Measurements from ENCODE around the gene TPPP3. TPM values are rescaled to one million over a fixed set of nuclear protein-coding genes. Genes with fewer than 3 reads are reported as not detected.

The TPPP3 gene
- total RNA-seq, 2 donors from 2014 or later, result 0.64 to 0.73 TPM

DNA sequence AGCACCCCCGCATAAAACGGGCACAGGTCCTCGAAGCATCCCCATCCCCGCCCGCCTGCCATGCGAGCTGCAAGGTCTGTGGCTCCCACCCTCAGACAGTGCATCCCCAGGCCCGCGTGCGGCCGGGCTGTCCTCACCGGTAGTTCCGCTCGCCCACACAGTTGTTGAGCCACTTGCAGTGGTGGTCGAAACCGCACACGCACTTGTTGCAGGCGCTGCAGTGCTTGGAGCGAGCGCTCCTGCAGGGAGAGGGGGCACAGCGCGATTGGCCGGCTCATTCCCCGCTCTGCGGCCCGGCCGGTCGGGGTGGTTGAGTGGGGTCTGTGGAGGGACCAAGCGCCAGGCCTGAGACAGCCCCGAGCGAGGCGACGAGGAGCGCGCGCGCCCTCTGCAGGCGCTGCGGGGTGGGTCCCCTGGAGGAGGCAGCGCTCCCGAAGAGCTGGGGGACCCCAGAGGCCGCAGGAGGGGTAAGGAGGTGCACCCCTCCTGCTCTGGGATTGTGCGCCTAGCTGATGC lies 6.0 kb upstream of the TPPP3 start:
- Mint-ChIP-seq H3K4me3 (no peak overlapping the region), H3K4me1 (peaks cover 3% of the 10 kb centered on the region), H3K9me3 (no peaks in the 10 kb centered on the region), H3K36me3 (ENCODE audit: low read depth) (no peaks in the 10 kb centered on the region), H3K27me3 (ENCODE audit: insufficient read depth) (peaks cover 50% of the 10 kb centered on the region), H3K27ac (no peak overlapping the region)
- 39 to 79% methylated on average over 12 to 42 of the region's 42 CpGs for WGBS, 2 experiments (ENCODE audit: insufficient coverage in 1 of 2, insufficient read length in 1 of 2)
- Histone ChIP-seq H3K27ac (ENCODE audit: low read depth, low read length) (no peak overlapping the region), H3K4me1 (ENCODE audit: control insufficient read depth, insufficient read depth, low read length) (peaks cover 8% of the 10 kb centered on the region), H3K4me3 (ENCODE audit: low read length) (no peak overlapping the region), H3K9me3 (ENCODE audit: control insufficient read depth, low read length) (no peaks in the 10 kb centered on the region), H3K9ac (ENCODE audit: extremely low read depth, low read length, poor library complexity, severe bottlenecking) (no peak overlapping the region), H3K36me3 (ENCODE audit: control insufficient read depth, insufficient read depth, low read length) (no peaks in the 10 kb centered on the region), H3K27me3 (ENCODE audit: control insufficient read depth, insufficient read depth, low read length, poor library complexity, severe bottlenecking) (peaks cover 18% of the 10 kb centered on the region)
- DNase-seq, result peak; percentile 92
- TF ChIP-seq, protein P1, sequence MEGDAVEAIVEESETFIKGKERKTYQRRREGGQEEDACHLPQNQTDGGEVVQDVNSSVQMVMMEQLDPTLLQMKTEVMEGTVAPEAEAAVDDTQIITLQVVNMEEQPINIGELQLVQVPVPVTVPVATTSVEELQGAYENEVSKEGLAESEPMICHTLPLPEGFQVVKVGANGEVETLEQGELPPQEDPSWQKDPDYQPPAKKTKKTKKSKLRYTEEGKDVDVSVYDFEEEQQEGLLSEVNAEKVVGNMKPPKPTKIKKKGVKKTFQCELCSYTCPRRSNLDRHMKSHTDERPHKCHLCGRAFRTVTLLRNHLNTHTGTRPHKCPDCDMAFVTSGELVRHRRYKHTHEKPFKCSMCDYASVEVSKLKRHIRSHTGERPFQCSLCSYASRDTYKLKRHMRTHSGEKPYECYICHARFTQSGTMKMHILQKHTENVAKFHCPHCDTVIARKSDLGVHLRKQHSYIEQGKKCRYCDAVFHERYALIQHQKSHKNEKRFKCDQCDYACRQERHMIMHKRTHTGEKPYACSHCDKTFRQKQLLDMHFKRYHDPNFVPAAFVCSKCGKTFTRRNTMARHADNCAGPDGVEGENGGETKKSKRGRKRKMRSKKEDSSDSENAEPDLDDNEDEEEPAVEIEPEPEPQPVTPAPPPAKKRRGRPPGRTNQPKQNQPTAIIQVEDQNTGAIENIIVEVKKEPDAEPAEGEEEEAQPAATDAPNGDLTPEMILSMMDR (conservative IDR thresholded peaks at IDR 0.05), result peak; percentile 96

DNA sequence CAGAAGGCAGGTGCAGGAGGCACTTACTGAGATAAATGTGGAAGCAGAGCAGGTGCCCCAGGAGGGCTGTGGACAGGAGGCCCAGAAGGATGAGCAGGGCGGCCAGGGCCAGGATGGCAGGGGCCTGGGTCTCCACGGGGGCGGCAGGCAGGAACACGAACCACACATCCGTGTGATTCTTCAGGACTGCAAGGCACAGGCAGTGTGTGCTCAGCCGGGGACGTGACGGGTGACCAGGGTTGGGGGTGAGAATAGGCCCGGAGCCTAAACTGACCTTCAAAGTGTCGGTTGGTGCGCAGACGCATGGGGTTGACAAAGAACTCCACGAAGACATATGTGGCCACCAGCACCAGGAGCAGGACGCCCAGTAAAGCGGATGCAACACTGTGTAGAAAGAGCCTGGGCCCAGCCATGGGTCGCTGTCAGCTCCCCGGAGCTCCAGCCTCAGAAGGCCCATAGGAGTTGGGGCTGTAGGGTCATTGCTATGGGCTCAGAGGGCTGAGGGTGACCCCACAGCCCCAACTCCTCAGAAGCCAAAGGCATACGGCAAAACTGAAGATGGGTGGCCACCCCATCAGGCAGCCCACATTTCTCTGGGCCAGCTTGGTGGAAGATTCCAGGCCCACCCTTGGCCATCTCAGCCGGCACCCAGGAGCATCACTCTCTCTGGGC lies 5.4 kb upstream of the TPPP3 start:
- TF ChIP-seq, protein P1 (conservative IDR thresholded peaks at IDR 0.05), result no peak
- WGBS, 2 experiments (ENCODE audit: insufficient coverage in 1 of 2, insufficient read length in 1 of 2), result 93 to 98% methylated on average over 12 to 19 of the region's 19 CpGs

DNA sequence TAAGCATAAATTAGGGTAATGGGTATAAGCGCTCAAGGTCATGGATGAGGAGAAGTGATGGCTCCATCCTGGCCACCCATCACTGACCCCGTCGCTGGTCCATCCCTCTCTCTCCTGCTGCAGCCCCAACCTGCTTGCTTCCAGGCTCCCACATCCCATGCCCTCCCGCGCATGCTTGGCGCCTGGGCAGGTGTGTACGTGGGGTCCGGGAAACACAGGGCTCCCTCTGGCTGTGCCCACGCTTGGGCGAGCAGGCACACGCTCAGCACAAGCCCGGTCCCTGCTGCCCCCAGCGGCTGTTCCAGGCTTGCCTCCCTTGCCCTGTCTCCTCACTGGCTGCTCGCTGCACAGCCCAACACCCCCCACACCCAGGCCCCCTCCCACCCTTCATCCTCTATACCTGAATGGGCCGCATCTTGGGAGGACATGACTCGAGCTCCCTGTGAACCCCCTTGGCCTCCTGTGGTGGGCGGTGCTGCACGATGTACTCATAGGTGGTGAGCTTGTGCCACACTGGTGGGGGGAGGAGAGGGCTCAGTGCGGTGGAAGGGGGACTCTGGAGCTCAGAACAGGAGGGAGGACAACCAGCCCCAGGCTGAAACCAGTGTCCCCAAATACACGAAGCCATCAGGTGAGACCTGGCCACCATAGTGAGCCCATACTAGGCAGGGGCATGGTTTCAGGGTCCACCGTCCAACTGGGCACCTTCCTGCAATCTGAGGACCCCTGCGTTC lies 4.7 kb upstream of the TPPP3 start:
- WGBS, 2 experiments (ENCODE audit: insufficient coverage in 1 of 2, insufficient read length in 1 of 2), result 93 to 96% methylated on average over 8 to 22 of the region's 22 CpGs
- peaks cover 3% of the 10 kb centered on the region for H3K4me1 Mint-ChIP-seq
- H3K4me3 ChIP-seq (ENCODE audit: low read length), result no peak overlapping the region

More for the DNA sequence above, 5.4 kb upstream of the TPPP3 start:
- Histone ChIP-seq H3K27ac (ENCODE audit: low read depth, low read length) (no peak overlapping the region), H3K9me3 (ENCODE audit: control insufficient read depth, low read length) (no peaks in the 10 kb centered on the region), H3K36me3 (ENCODE audit: control insufficient read depth, insufficient read depth, low read length) (no peaks in the 10 kb centered on the region), H3K27me3 (ENCODE audit: control insufficient read depth, insufficient read depth, low read length, poor library complexity, severe bottlenecking) (peaks cover 24% of the 10 kb centered on the region), H3K9ac (ENCODE audit: extremely low read depth, low read length, poor library complexity, severe bottlenecking) (no peak overlapping the region), H3K4me1 (ENCODE audit: control insufficient read depth, insufficient read depth, low read length) (peaks cover 8% of the 10 kb centered on the region), H3K4me3 (ENCODE audit: low read length) (no peak overlapping the region)
- no peak for DNase-seq
- Mint-ChIP-seq H3K36me3 (ENCODE audit: low read depth) (no peaks in the 10 kb centered on the region), H3K4me3 (no peak overlapping the region), H3K9me3 (no peaks in the 10 kb centered on the region), H3K27ac (no peak overlapping the region), H3K4me1 (peaks cover 3% of the 10 kb centered on the region), H3K27me3 (ENCODE audit: insufficient read depth) (peaks cover 56% of the 10 kb centered on the region)

More for the DNA sequence above, 4.7 kb upstream of the TPPP3 start:
- peak; percentile 48 for DNase-seq
- Histone ChIP-seq H3K36me3 (ENCODE audit: control insufficient read depth, insufficient read depth, low read length) (no peaks in the 10 kb centered on the region), H3K27ac (ENCODE audit: low read depth, low read length) (no peak overlapping the region), H3K9me3 (ENCODE audit: control insufficient read depth, low read length) (no peaks in the 10 kb centered on the region), H3K9ac (ENCODE audit: extremely low read depth, low read length, poor library complexity, severe bottlenecking) (no peak overlapping the region), H3K4me1 (ENCODE audit: control insufficient read depth, insufficient read depth, low read length) (peaks cover 9% of the 10 kb centered on the region), H3K27me3 (ENCODE audit: control insufficient read depth, insufficient read depth, low read length, poor library complexity, severe bottlenecking) (peaks cover 31% of the 10 kb centered on the region)
- TF ChIP-seq, protein P1 (conservative IDR thresholded peaks at IDR 0.05), result no peak
- Mint-ChIP-seq H3K27me3 (ENCODE audit: insufficient read depth) (peaks cover 61% of the 10 kb centered on the region), H3K4me3 (no peak overlapping the region), H3K9me3 (no peaks in the 10 kb centered on the region), H3K36me3 (ENCODE audit: low read depth) (no peaks in the 10 kb centered on the region), H3K27ac (no peak overlapping the region)

All from endodermal cell (in vitro differentiated cells).